NB4 (cell line): ENCODE results near the gene CEP55.

Source experiments
- MYC ChIP-seq: IDR thresholded peaks from 2 replicates; pipeline ENCODE4 v1.6.1; 2011; ENCODE audit warnings: low read depth, low read length
- POLR2A ChIP-seq: IDR thresholded peaks from 2 replicates; pipeline ENCODE4 v1.6.1; 2011; ENCODE audit warnings: mild to moderate bottlenecking; ENCODE audit not compliant: insufficient read length; ENCODE audit errors: extremely low read depth
- TF ChIP-seq, protein P1 (sequence below): IDR thresholded peaks from one replicate; pipeline ENCODE4 v1.5.1; 2012; ENCODE audit warnings: low read depth, low read length
- TF ChIP-seq, protein P2 (sequence below): IDR thresholded peaks from 2 replicates; pipeline ENCODE4 v1.6.1; 2011; ENCODE audit warnings: low read depth, low read length

DNA sequence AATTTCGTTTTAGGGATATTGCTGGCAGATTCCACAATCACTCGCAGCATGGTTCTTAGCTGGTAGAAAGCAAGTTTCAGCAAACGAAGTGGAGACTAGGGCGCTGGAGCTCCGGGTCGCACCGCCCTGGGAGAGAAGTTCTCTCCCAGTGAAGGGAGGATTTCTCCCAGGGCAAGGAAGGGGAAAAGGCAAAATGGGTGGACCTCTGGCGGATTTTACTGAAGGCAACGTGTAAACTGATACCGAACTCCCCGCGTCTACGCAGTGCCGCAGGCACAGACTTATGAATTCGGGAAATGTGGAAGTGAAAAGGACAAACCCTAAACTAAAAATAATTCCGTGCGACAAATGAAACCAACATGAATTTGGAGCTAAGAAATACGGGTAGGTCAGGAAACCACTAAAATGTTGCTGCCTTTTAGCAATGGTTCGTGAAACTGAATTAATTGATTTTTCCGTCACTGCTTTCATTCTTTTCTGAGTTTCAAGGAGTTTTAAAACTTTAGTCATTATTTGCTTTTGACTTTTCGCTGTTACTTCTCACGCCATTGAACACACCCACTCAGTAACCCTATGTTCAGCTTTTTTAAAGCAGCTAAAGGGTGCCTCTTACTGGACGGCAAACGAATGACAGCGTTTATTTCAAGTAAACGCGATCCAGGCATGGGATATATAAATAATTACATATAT lies 14.1 kb upstream of the CEP55 start, which contains the start of gene MYOF:
- TF ChIP-seq, protein P1, sequence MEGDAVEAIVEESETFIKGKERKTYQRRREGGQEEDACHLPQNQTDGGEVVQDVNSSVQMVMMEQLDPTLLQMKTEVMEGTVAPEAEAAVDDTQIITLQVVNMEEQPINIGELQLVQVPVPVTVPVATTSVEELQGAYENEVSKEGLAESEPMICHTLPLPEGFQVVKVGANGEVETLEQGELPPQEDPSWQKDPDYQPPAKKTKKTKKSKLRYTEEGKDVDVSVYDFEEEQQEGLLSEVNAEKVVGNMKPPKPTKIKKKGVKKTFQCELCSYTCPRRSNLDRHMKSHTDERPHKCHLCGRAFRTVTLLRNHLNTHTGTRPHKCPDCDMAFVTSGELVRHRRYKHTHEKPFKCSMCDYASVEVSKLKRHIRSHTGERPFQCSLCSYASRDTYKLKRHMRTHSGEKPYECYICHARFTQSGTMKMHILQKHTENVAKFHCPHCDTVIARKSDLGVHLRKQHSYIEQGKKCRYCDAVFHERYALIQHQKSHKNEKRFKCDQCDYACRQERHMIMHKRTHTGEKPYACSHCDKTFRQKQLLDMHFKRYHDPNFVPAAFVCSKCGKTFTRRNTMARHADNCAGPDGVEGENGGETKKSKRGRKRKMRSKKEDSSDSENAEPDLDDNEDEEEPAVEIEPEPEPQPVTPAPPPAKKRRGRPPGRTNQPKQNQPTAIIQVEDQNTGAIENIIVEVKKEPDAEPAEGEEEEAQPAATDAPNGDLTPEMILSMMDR, result peak; percentile 50
- TF ChIP-seq, protein P2, sequence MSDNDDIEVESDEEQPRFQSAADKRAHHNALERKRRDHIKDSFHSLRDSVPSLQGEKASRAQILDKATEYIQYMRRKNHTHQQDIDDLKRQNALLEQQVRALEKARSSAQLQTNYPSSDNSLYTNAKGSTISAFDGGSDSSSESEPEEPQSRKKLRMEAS, result peak; percentile 34; the same call in 1 of the 2 replicates
- TF ChIP-seq POLR2A (no peak), MYC (peak; percentile 37; the same call in 1 of the 2 replicates)
